ENCODE results near the gene LRP5.

- TF ChIP-seq EZH2 (IDR thresholded peaks at IDR 0.05; ENCODE audit: borderline replicate concordance) (no peak), CTCF (IDR thresholded peaks at IDR 0.05; ENCODE audit: poor library complexity) (no peak), EZH2phosphoT487 (IDR thresholded peaks at IDR 0.05; ENCODE audit: low read depth, severe bottlenecking, unreplicated experiment) (no peak)
Measured at GRCh38 chr11:68347345-68347744, 35.0 kb downstream of the LRP5 start.
